Ovary (tissue), 3 donors: ENCODE results near the gene SCN5A.

Experiments used
- CTCF ChIP-seq, 3 donors: fragments of 450-650 bp in 2 of 3; fragments of 200-600 bp in 1 of 3; IDR thresholded peaks; one replicate each; pipeline versions ENCODE4 v1.5.1 to v1.8.0; 2016 to 2022; ENCODE audit warnings: antibody characterized with exemption in 3 of 3, mild to moderate bottlenecking in 1 of 3
- EP300 ChIP-seq: sonication (generic); formaldehyde crosslinking; IDR thresholded peaks from one replicate; pipeline ENCODE4 v1.6.1; 2017; ENCODE audit warnings: antibody characterized with exemption
- POLR2A ChIP-seq: fragments of 450-650 bp; IDR thresholded peaks from one replicate; pipeline ENCODE4 v1.6.1; 2017; ENCODE audit warnings: antibody characterized with exemption, mild to moderate bottlenecking, moderate library complexity
- donor health status: DM: no; HTN: no; CAD: no.

- no peak for TF ChIP-seq POLR2A
- TF ChIP-seq CTCF (IDR thresholded peaks at IDR 0.05): no peak
- TF ChIP-seq EP300: no peak
Measured at GRCh38 chr3:38542401-38543298, 106.8 kb downstream of the SCN5A start.
